HUES64 (cell line): ENCODE measurements around the gene WHRN.

ENCODE experiments used
- H3K27ac ChIP-seq: 2 replicates; pipeline ENCODE4 v1.7.0; 2013; ENCODE audit warnings: low read depth, low read length, inconsistent platforms
- H3K27me3 ChIP-seq: 2 replicates; pipeline ENCODE4 v1.6.1; 2013; ENCODE audit warnings: mild to moderate bottlenecking, low read length; ENCODE audit not compliant: insufficient read depth
- H3K36me3 ChIP-seq: 2 replicates; pipeline ENCODE4 v1.6.1; 2013; ENCODE audit warnings: mild to moderate bottlenecking, low read length; ENCODE audit not compliant: insufficient read depth
- H3K4me1 ChIP-seq: 2 replicates; pipeline ENCODE4 v1.6.1; 2013; ENCODE audit warnings: mild to moderate bottlenecking, low read length, moderate library complexity; ENCODE audit not compliant: insufficient read depth
- H3K4me3 ChIP-seq: 2 replicates; pipeline ENCODE4 v1.5.1; 2013; ENCODE audit warnings: mild to moderate bottlenecking, low read length, moderate library complexity
- H3K9ac ChIP-seq: 2 replicates; pipeline ENCODE4 v1.6.1; 2013; ENCODE audit warnings: mild to moderate bottlenecking, low read depth, low read length
- H3K9me3 ChIP-seq: 2 replicates; pipeline ENCODE4 v1.6.1; 2013; ENCODE audit warnings: low read depth, low read length; ENCODE audit not compliant: insufficient read depth
- WGBS: fragments of 150-250, 120-280 bp; methylation state at CpG from one replicate; pipeline ENCODE4 v1.1.7; 2013; ENCODE audit warnings: missing lambda C conversion rate; 5-methylcytosine and 5-hydroxymethylcytosine counted together

Gene WHRN

DNA sequence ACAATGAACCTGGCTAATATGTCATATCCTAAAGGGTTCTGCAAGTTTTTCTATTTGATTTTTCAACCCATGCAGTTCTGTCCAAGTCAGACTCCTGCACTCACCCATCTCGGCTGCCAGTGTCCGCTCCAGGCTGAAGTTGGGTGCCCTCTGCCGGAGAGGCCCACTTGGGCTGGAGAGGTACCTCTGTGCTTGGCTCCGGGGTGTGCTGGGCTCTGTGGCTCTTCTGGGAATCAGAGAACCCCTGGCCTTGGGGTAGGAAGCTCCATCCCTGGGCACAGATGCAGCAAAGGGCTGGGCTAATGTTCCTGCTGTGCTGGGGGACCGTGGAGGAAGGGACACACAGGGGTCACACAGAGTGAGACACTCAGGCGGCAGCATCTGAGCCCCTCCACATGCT, 149.5 kb downstream of the WHRN start:
- Histone ChIP-seq H3K36me3 (peaks cover 66% of the 10 kb centered on the region), H3K27ac (no peak overlapping the region), H3K27me3 (no peaks in the 10 kb centered on the region), H3K4me3 (no peak overlapping the region), H3K9me3 (no peaks in the 10 kb centered on the region), H3K9ac (no peak overlapping the region), H3K4me1 (no peaks in the 10 kb centered on the region)
- 97% methylated on average over 6 of the region's 6 CpGs for WGBS
